GM12878 (cell line): Measurements from ENCODE around the gene SLCO2A1.

Experiments
- CHD2 ChIP-seq: IDR thresholded peaks from 2 replicates; pipeline ENCODE4 v1.6.1; 2011; ENCODE audit warnings: low read depth, low read length, improper control_type of control experiment, borderline replicate concordance
- CTCF ChIP-seq, 3 experiments: IDR thresholded peaks in 2 of 3; conservative IDR thresholded peaks in 1 of 3; 2 replicates each; pipeline ENCODE4 v1.5.1; 2011; ENCODE audit warnings: low read depth in 3 of 3, low read length in 3 of 3, mild to moderate bottlenecking in 3 of 3, control low read depth in 2 of 3, moderate library complexity in 2 of 3, inconsistent platforms in 1 of 3, mixed read lengths in 1 of 3; ENCODE audit not compliant: control insufficient read depth in 2 of 3, insufficient read depth in 1 of 3; ENCODE audit errors: extremely low read depth in 1 of 3
- EZH2 ChIP-seq: IDR thresholded peaks from 2 replicates; pipeline ENCODE4 v1.6.1; 2012; ENCODE audit warnings: low read depth, mild to moderate bottlenecking, control low read depth, inconsistent platforms, low read length, borderline replicate concordance; ENCODE audit not compliant: control insufficient read depth
- IRF3 ChIP-seq: fragments of 450-650 bp; IDR thresholded peaks from 2 replicates; pipeline ENCODE4 v1.6.1; 2014; ENCODE audit warnings: mild to moderate bottlenecking
- KDM1A ChIP-seq: fragments of 200-600 bp; sonication (generic); IDR thresholded peaks from 2 replicates; pipeline ENCODE4 v1.6.1; 2016; ENCODE audit warnings: borderline replicate concordance
- ZZZ3 ChIP-seq: IDR thresholded peaks from 2 replicates; pipeline ENCODE4 v1.6.1; 2011; ENCODE audit warnings: low read depth; ENCODE audit not compliant: control insufficient read depth, insufficient read length

- TF ChIP-seq CHD2 (no peak), IRF3 (no peak), EZH2 (no peak), CTCF (IDR thresholded peaks at IDR 0.05 in 2 of 3, conservative IDR thresholded peaks at IDR 0.05 in 1 of 3; ENCODE audit: control insufficient read depth in 2 of 3, extremely low read depth in 1 of 3, insufficient read depth in 1 of 3, low read depth in 3 of 3, low read length in 3 of 3) (no peak), KDM1A (no peak), ZZZ3 (no peak)
Observed at GRCh38 chr3:133880287-133880686, 149.4 kb downstream of the SLCO2A1 start.
